SU-DHL-6 (cell line): ENCODE data around the gene DPP3.

Experiments used
- EZH2phosphoT487 ChIP-seq: fragments of 200-600 bp; sonication (generic), shearing (Covaris generic); conservative IDR thresholded peaks from 2 replicates; pipeline ENCODE4 v1.6.1; 2018; ENCODE audit warnings: mild to moderate bottlenecking, antibody characterized with exemption, low read length, moderate library complexity, mixed read lengths
- TF ChIP-seq, protein P1 (sequence below): fragments of 200-600 bp; sonication (generic); IDR thresholded peaks from one replicate; pipeline ENCODE4 v1.5.1; 2017; ENCODE audit warnings: antibody characterized with exemption, mild to moderate bottlenecking, low read length, moderate library complexity; ENCODE audit not compliant: insufficient read depth, poor library complexity, severe bottlenecking

DNA sequence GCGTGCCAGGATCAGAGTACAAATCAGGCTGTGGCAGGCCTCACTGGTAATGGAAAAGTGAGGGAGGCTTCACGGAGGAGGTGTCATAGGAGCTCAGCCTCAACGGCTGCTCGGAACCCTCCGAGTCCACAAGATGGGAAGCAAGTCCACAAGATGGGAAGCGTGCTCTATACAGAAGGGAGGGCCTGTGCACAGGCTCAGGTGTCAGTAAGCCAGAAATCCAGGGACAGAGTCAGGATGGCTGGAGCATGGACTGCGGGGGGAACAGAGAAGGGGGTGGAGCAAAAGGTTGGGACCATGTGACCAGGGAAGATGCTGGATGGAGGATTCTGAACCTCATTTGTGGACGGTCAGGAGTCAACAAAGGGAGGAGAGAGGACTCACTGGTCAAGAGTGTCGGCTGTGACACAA, 3.4 kb upstream of the DPP3 start:
- TF ChIP-seq, protein P1, sequence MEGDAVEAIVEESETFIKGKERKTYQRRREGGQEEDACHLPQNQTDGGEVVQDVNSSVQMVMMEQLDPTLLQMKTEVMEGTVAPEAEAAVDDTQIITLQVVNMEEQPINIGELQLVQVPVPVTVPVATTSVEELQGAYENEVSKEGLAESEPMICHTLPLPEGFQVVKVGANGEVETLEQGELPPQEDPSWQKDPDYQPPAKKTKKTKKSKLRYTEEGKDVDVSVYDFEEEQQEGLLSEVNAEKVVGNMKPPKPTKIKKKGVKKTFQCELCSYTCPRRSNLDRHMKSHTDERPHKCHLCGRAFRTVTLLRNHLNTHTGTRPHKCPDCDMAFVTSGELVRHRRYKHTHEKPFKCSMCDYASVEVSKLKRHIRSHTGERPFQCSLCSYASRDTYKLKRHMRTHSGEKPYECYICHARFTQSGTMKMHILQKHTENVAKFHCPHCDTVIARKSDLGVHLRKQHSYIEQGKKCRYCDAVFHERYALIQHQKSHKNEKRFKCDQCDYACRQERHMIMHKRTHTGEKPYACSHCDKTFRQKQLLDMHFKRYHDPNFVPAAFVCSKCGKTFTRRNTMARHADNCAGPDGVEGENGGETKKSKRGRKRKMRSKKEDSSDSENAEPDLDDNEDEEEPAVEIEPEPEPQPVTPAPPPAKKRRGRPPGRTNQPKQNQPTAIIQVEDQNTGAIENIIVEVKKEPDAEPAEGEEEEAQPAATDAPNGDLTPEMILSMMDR, result no peak
- TF ChIP-seq EZH2phosphoT487, result no peak
